HG02642 (cell line): ENCODE data around the gene COL28A1.
"Not testable (repeated sequence)": the region's sequence is repeated elsewhere in the genome, so short reads cannot be mapped to it uniquely, and the experiment has no call there.

ENCODE experiments used
- ATAC-seq: cut with Tn5 transposase; IDR thresholded peaks from one replicate; pipeline ENCODE4 v1.9.1; 2021; ENCODE audit warnings: mild to moderate bottlenecking; ENCODE audit not compliant: unreplicated experiment, poor library complexity

Gene COL28A1

DNA sequence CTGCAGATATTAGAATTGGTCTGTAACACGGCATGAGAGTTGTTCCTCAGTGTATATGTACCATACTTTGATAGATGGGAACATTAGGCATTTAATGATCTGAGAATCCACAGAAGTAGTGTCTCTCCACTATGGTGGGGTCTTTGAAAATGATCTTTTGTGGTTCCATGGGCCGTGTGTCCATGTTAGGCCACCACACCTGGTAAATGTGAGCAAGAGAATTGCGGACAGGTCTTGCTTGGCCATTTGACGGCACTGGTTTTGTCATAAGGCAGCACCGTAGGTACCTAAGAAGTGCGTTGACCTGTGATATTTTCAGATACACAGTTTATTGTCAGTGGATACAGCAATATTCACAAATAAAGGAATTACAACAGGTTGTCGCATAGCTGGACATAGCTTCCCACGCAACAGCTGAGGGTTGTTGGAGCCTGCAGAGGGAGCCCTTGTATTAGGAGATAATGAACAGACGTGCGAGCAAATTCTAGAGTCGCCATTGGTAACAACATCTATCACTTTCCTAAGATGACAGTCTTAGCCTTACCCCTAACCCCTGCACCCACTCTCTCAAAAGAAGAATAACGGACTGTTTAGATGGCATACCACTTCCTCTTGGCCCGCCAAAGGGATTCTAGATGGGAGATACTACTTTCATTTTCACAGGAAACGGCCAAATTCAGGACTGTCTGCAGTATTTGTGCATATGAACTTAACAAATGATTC, 111.4 kb downstream of the COL28A1 start:
- ATAC-seq = peak; percentile 81

DNA sequence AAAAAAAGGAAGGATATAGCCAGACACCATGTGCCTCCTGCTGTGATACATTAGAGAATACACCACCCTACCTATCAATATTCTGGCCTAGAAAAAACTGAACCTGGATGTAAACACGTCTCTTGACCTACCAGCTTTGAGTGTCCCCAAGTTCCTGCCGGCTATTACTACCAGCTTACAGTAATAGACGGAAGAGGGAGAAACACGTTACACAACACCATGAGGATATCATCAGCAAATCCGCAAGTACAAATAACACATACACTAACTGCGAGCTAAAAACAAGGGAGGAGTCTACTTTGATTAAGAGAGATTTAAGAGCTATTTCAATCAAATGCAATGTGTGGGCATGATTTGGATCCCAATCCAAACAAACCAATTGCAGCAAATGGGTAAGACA, 113.0 kb downstream of the COL28A1 start:
- no peak for ATAC-seq

DNA sequence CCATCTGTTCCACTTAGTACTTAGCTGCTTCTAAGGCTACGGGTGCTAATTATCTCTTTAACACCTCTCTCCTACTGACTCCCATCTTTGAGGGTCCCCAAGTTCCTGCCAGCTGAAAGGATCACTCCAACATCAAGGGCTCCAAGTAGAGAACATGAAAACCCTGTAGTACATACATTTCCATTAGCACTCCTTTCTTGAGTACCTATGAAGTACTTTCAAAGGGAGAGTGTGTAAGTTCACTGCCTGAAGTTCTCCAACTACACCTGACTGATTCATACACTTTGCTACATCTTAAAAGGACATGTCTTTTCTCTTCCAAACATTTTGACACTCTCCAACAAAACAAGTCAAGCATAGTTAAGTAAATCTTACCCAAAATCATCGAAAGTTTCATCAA, 113.8 kb downstream of the COL28A1 start:
- no peak for ATAC-seq

DNA sequence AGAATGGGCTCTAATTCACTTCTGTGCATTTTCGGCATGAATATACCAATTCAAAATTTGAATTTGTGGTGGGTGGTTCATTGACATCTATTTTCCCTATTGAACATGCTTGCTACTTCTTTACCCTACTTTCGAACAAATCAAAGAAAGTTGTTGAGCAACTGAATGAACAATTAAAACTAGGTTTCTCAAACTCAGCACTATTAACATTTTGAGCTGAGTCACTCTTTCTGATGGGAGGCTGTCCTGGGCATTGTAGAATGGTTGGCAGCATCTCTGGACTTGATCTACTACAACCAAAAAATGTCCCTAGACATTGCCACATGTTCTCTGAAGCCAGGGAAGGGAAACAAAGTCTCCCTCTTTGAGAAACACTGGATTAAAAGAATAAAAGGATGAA, 116.7 kb downstream of the COL28A1 start:
- ATAC-seq = no peak

DNA sequence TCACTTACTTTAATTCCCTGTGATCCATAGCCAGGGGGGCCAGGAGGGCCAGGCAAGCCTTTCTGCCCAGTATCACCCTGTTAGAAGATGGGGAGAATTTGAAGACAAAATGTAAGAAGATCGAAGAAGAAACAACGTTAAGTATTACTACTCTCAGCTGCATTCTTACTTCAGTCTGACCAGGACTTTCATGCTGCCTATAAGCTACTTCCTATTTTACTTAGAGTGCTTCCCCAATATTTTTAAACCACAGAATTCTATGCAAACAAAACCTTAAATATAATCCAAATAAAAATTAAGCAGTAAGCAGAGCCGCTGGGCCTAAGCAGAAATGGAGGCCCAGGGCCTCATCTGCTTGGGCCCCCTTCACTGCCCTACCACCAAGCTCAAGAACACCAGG, 117.8 kb downstream of the COL28A1 start:
- no peak for ATAC-seq

DNA sequence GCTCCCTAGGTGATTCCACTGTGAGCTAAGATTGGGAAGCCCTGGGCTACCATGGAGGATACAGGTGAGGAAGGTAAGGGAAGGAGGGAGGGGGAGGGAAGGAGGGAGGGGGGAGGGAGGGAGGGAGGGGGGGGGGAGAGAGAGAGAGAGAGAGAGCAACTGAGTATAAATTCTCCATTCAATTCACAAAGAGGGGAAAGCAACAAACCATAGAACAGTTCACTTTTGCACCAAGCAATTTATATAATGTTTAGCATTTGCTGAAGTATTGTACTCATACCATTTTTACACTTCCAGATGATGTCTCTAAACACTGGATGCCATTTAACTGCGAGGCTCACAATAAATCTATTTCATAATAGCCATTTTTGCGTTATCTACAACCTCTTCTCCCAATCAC, 118.3 kb downstream of the COL28A1 start:
- ATAC-seq = no peak

DNA sequence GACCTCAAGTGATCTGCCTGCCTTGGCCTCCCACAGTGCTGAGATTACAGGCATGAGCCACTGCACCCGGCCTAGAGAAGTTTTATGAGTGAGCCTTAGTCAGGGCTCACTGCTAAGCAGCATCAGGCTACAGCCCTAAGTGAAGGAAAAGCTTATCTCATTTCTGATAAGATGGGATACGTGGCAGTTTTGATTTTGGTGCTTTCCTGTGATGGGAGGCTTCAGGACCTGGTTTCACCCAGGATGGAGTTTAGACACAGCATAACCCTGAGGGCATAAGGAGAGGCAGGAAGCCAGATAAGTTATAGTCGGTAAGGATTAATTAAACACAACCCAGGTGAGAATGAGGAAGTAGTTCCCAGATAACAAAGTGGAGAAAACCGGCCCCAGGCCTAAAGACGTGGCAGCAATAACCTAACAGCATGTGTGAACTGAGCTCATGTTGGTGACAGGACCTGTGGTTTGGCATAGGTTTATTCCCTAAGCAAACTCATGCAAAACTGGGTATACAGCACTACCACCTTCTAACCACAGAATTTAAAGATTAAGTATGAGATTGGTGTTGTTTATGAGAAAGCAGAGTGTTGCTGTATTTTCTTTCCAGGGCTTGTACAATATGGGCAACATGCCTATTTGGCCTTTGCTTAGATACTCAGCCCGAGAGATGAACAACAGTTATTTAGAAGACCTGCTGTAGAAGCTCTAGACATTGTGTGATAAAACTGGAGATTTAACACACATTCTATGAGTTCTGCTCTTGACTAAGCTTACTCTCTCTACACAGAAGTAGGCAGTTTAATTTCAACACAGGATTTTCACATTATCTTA, 119.4 kb downstream of the COL28A1 start:
- no peak for ATAC-seq

DNA sequence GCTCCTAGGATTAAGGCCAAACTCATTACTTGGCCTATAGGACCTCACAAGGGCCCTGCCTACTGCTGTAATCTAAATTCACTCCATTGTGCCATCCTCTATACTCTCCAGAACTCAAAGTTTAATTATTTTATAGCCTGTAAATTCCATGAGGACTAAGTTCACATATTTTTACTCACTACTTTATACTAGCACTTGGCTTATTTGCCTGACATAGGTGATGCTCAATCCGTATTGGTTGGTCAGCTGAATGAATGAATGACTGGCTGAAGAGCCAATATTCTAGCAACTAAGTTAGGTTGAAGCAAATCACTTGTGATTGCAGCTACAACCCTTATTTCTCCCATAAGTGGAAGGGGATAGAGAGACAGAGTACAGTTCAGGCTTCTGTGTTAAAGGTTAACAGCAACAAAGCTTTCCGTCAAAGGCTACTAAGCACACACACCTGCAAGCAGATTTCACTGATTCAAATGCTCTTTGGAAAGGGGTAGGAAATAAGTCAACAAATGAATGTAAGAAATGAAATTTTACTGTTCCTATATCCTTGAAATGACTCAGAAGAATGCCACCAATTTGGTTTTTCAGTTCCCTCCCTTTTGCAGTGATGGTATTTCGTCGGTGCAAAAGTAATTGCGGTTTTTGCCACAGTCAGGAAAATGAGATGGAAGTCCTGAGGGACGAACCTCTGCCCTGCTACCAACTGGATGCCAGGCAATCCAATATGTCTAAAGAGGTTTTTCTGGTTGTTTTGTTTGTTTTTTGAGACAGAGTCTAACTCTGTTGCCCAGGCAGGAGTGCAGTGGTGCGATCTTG, 120.7 kb downstream of the COL28A1 start:
- no peak for ATAC-seq

DNA sequence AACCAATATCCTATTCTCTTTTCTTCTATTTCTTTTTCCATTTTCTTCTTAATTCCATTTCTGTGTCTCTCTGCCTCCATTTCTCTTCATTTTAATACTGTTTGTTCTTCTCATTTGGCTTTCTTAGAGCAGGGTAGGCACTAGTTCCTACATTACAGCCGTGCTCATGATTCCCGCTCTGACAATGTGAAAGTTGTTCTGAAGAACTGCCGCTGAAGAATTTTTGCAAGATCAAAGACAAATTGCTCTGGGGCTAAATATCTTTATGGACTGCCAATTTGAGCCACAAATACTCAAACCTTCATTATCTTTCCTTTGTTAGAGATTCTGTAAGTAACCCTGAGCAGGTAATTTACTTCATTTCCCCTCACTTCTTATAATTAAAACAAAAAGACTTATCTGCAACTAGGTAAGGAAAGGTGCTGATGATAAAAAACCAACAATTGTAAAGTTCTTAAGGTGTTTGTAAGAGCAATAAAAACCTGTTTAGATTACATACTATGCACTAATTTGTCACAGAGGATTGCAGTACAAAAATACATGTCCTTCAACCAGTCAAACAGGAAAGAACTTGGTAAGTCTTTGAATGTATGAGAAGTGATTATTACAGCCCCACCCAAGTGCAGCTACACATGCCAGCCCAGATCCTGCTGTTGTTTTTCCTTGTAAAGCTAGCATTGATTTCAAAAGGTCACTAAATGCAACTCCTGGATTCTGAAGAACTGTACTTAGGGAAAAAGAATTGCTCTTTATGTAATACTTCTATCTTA, 127.5 kb downstream of the COL28A1 start:
- ATAC-seq = no peak

DNA sequence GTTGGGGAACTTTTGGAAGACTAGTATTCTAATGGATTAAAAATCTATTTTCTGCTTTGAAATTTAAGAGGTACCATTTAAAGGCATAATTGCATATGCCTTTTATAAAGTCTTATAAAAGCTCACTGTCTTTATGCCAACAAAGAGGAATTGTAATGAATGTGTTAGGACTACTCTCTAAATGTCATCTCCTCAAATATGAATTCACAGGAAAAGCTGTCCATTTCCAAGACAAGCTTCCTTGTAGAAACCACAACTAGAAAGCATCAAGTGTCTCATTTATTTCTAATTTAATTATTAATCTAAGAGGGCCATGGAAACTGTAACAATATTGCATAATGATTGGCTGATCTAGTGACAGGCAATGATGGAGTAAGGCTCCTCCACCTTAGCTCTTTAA, 130.2 kb downstream of the COL28A1 start:
- ATAC-seq = no peak

DNA sequence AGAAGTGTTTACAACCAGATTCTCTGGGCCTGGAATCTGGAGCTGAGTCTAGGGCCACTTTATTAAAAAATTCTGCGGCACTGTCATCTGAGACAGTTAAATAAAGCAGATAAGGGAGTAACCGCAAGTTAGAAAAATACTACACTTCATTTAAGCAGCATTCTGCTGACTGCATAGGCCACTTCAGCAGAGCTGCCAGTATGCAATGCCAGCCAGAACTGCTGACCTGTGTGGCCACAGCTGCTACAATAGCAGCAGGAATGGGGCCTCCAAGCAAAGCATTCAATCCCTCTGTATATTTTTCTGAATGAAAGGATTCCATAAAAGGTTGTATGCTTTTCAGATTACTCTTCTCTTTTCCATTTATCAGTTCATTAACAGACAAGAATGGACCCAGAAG, 136.0 kb downstream of the COL28A1 start:
- no peak for ATAC-seq

DNA sequence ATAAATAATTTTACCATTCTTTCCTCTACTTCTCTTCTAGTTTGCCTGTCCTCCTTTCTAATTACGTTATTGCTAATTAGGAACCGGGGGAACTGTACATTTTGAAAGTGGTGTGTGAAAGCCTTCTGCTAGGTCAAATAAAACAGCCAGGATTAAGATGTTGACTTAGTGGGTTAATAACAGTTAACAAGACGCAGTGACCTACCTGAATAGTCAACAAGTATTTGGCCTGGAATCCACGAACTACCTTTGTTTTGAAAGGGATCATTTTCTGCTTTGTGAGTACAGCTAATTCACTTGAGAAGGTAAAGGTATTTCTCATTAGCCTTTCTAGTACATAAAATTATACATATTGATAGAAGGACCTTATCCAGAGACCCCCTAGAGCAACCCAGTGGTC, 139.9 kb downstream of the COL28A1 start:
- no peak for ATAC-seq

DNA sequence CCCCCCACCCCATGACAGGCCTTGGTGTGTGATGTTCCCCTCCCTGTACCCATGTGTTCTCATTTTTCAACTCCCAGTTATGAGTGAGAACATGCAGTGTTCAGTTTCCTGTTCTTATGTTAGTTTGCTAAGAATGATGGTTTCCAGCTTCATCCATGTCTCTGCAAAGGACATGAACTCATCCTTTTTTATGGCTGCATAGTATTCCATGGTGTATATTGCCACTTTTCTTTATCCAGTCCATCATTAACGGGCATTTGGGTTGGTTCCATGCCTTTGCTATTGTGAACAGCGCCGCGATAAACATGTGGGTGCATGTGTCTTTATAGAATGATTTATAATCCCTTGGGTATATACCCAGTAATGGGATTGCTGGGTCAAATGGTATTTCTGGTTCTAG, 147.5 kb downstream of the COL28A1 start:
- not testable (repeated sequence) for ATAC-seq

DNA sequence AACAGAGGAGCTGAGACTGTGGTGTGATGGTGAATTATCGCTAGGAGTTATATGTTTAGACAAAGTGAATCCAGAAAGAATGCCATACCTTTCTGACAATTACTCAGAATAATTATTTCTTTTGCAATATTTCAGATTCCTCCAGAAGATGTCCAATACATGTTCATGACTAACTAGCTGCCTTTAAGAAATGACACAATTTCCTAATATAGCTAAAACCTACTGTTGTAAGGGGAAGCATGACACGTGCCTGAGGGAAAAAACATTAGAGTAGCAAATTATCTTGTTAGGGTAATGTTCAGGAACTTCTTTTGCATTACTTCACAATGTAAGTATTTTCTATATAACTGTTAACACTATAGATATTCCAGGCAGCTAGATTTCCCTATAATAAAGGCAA, 150.3 kb downstream of the COL28A1 start:
- ATAC-seq = no peak

DNA sequence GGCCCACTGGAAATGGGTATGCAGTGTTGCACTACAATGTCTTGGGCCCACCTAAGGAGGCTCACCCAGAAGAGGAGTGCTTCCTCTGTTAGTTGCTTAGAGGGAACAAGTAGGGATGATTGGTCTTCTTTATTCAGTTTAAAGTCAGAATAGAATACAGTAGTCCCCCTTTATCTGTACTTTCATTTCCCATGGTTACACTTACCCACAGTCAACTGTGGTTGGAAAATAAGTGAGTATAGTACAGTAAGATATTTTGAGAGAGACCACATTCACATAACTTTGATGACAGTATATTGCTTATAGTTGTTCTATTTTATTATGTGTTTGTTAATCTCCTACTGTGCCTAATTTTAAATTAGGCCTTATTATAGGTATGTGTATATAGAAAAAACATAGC, 151.4 kb downstream of the COL28A1 start:
- no peak for ATAC-seq

DNA sequence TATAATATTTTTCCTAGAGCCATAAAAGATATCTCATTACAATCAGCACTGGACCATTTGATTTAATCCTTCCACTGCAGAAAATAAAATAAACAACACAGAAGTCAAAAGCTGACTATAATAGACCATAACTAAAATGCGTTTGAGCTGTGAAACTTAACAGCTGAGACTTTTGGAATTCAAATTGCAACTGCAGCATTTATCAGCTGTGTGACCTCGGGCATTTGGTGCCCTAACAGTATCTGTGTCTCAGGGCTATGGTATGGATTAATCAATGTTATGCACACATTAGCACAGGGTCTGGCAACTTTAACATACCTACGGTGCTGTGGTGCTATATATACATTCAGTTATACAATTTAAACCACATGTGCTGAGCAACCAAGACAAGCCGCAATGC, 160.1 kb downstream of the COL28A1 start:
- ATAC-seq = no peak

DNA sequence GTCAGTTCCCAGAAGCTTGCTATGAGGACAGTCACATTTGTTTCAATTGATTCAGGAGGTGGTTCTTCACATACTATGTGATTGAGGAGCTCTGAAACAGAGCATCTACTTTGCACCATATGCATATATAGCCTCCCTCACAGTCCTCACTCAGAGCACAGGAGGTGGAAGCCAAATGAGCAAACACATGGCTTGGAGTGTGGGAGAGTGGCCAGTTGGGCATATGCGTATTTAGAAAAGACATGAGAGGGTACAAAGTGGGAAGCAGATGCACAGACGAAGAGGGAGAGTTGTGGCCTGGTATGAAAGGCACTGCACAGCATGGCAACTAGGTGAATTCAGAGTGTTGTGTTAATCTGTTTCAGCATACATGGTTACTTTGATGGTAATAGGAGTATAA, 165.6 kb downstream of the COL28A1 start:
- no peak for ATAC-seq

DNA sequence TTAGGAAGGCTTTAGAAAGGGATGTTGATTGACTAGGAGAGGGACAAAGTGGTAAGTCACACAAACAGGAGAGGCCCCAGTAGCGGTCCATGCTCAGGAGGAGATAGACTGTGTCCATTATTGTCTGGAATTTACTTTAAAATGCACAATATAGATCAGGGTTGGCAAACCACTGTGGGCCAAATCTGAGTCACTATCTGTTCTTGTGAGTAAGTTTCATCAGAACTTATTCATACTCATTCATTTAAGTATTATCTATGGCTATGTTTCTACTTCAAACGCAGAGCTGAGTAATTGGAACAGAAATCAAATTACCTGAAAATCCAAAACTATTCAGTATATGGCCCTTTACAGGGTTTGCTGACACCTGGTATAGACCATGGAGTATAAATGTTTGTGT, 166.5 kb downstream of the COL28A1 start:
- no peak for ATAC-seq

DNA sequence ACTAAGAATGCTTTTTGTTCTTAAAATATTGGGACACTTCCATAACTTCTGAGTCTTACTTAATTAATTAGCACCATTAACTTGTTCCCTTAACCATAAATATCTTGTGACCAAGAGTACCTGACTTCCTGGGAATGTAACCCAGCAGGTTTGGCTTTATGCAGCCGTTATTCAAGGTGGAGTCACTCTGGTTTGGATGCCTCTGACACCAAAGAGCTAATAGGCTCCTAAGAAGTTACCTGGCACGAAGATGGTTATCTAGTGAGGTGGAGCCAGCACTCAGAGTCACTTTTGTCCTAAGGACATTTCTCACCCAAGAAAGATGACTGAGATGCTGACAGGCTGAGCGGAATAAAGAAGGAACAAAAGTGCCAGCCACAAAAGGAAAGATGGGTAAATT, 181.0 kb downstream of the COL28A1 start:
- ATAC-seq = no peak

DNA sequence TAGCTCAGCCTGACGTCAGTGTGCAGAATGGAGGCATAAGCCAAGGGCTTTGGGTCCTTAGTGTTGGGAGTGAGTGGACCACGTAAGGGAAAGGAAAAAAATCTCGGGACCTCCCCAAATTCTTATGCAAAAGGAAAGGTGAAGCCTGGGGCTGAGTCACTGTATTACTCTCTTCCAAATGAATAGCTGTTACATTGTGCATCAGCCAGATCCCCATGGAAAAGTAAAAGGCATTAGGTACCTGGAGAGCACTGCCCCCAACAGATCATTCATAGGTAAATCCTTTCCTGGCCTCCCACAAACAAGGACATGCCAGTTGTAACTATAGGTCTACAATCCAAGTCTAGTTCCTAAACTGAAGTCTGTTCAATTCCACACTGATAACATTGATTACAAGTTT, 182.8 kb downstream of the COL28A1 start:
- no peak for ATAC-seq
